Middle frontal gyrus (tissue), 1 donor: Measurements from ENCODE around the gene MYO9B.
"Not testable (repeated sequence)": the region's sequence is repeated elsewhere in the genome, so short reads cannot be mapped to it uniquely, and the experiment has no call there.

Experiments used
- DNase-seq: peaks from one replicate; pipeline ENCODE4 v3.0.0-alpha.2; 2015; ENCODE audit warnings: low spot score; ENCODE audit errors: extremely low spot score

Gene MYO9B

GRCh38 chr19:17171874-17172273 is 96.3 kb downstream of the MYO9B start:
- no peak for DNase-seq

GRCh38 chr19:17172624-17173345 is 97.2 kb downstream of the MYO9B start:
- no peak for DNase-seq

- DNase-seq = no peak
These were observed 102.7 kb downstream of the MYO9B start for GRCh38 chr19:17178291-17178690.

GRCh38 chr19:17180997-17181702 is 105.6 kb downstream of the MYO9B start:
- DNase-seq = no peak

GRCh38 chr19:17183271-17183761 is 107.7 kb downstream of the MYO9B start:
- no peak for DNase-seq

GRCh38 chr19:17183858-17184321 is 108.3 kb downstream of the MYO9B start:
- DNase-seq = no peak

- DNase-seq = no peak
These were observed 108.8 kb downstream of the MYO9B start for GRCh38 chr19:17184371-17184841.

GRCh38 chr19:17185590-17185989 is 110.0 kb downstream of the MYO9B start:
- no peak for DNase-seq

- not testable (repeated sequence) for DNase-seq
These were observed 116.2 kb downstream of the MYO9B start for GRCh38 chr19:17191736-17192135.

GRCh38 chr19:17192751-17193150 is 117.2 kb downstream of the MYO9B start:
- DNase-seq = no peak

- DNase-seq = no peak
These were observed 119.0 kb downstream of the MYO9B start for GRCh38 chr19:17194608-17195007.

- DNase-seq = no peak
These were observed 119.5 kb downstream of the MYO9B start for GRCh38 chr19:17195106-17195505.

- DNase-seq = no peak
These were observed 121.0 kb downstream of the MYO9B start for GRCh38 chr19:17196610-17197009.

GRCh38 chr19:17197666-17198065 is 122.1 kb downstream of the MYO9B start:
- DNase-seq = no peak

- DNase-seq = no peak
These were observed 125.0 kb downstream of the MYO9B start for GRCh38 chr19:17200408-17201079.

GRCh38 chr19:17202249-17202648 is 126.7 kb downstream of the MYO9B start:
- DNase-seq = no peak

- no peak for DNase-seq
These were observed 127.1 kb downstream of the MYO9B start for GRCh38 chr19:17202713-17203112.

GRCh38 chr19:17205237-17206140 is 129.9 kb downstream of the MYO9B start:
- DNase-seq = no peak

- no peak for DNase-seq
These were observed 131.4 kb downstream of the MYO9B start for GRCh38 chr19:17206736-17207581.
